ENCODE results near the gene TEX261. TPM values are rescaled to one million over a fixed set of nuclear protein-coding genes. Genes with fewer than 3 reads are reported as not detected.
"Not testable (repeated sequence)": the region's sequence is repeated elsewhere in the genome, so short reads cannot be mapped to it uniquely, and the experiment has no call there.

The TEX261 gene
- total RNA-seq, 2 experiments from 2014 or later: 17.8 to 18.7 TPM

- CTCF ChIA-PET: no interaction called here
- DNase-seq: no peak
Observed at GRCh38 chr2:71006323-71006722, 11.7 kb upstream of the TEX261 start.

GRCh38 chr2:71005271-71006202, 10.9 kb upstream of the TEX261 start:
- peaks cover 11% of the 10 kb centered on the region for H3K4me1 Mint-ChIP-seq (ENCODE audit: low read depth)
- no peaks in the 10 kb centered on the region for H3K9me3 Mint-ChIP-seq
- H3K36me3 Mint-ChIP-seq (ENCODE audit: low read depth): no peaks in the 10 kb centered on the region
- no peak for DNase-seq
- peaks cover 9% of the 10 kb centered on the region for H3K27me3 Mint-ChIP-seq (ENCODE audit: low read depth)
- intact Hi-C loops (cut with micrococcal nuclease): no loop called here
- CTCF ChIA-PET: interaction anchor here (1.1 kb wide), 1 partner anchor 326 kb away, joined by 4 read pairs; the partner anchor contains the start of gene ZNF638
- H3K4me3 Mint-ChIP-seq: no peak overlapping the region
- H3K27ac Mint-ChIP-seq: no peak overlapping the region

More at GRCh38 chr2:71006323-71006722, 11.7 kb upstream of the TEX261 start:
- Mint-ChIP-seq H3K27me3 (ENCODE audit: low read depth) (peaks cover 9% of the 10 kb centered on the region), H3K4me3 (no peak overlapping the region), H3K4me1 (ENCODE audit: low read depth) (peaks cover 5% of the 10 kb centered on the region), H3K9me3 (no peaks in the 10 kb centered on the region), H3K36me3 (ENCODE audit: low read depth) (no peaks in the 10 kb centered on the region), H3K27ac (no peak overlapping the region)
- intact Hi-C loops (cut with micrococcal nuclease): no loop called here

GRCh38 chr2:71004857-71005256, 10.2 kb upstream of the TEX261 start:
- no peak overlapping the region for H3K27ac Mint-ChIP-seq
- no peaks in the 10 kb centered on the region for H3K36me3 Mint-ChIP-seq (ENCODE audit: low read depth)
- no peak overlapping the region for H3K4me3 Mint-ChIP-seq
- peaks cover 3% of the 10 kb centered on the region for H3K27me3 Mint-ChIP-seq (ENCODE audit: low read depth)
- no peak for DNase-seq
- intact Hi-C loops (cut with micrococcal nuclease): loop anchor here (5.0 kb wide), 1 partner anchor 133 kb away; no protein-coding TSS in a partner anchor
- H3K9me3 Mint-ChIP-seq: no peaks in the 10 kb centered on the region
- H3K4me1 Mint-ChIP-seq (ENCODE audit: low read depth): peaks cover 12% of the 10 kb centered on the region
- CTCF ChIA-PET: interaction anchor here (1.1 kb wide), 1 partner anchor 327 kb away, joined by 4 read pairs; the partner anchor contains the start of gene ZNF638

GRCh38 chr2:71003966-71004755, 9.5 kb upstream of the TEX261 start:
- intact Hi-C loops (cut with micrococcal nuclease): loop anchor here (5.0 kb wide), 1 partner anchor 132 kb away; no protein-coding TSS in a partner anchor
- no peaks in the 10 kb centered on the region for H3K36me3 Mint-ChIP-seq (ENCODE audit: low read depth)
- no peak overlapping the region for H3K27ac Mint-ChIP-seq
- CTCF ChIA-PET: interaction anchor here (0.6 to 1.2 kb wide), 3 partner anchors 19 to 327 kb away, joined by 3 to 6 read pairs (median 4); partner anchors contain the start of gene ZNF638
- no peaks in the 10 kb centered on the region for H3K9me3 Mint-ChIP-seq
- peaks cover 15% of the 10 kb centered on the region for H3K4me1 Mint-ChIP-seq (ENCODE audit: low read depth)
- peaks cover 2% of the 10 kb centered on the region for H3K27me3 Mint-ChIP-seq (ENCODE audit: low read depth)
- H3K4me3 Mint-ChIP-seq: no peak overlapping the region
- no peak for DNase-seq

GRCh38 chr2:71003396-71003795, 8.7 kb upstream of the TEX261 start:
- Mint-ChIP-seq H3K4me1 (ENCODE audit: low read depth) (peaks cover 15% of the 10 kb centered on the region), H3K4me3 (no peak overlapping the region), H3K9me3 (no peaks in the 10 kb centered on the region), H3K27ac (no peak overlapping the region), H3K36me3 (ENCODE audit: low read depth) (no peaks in the 10 kb centered on the region), H3K27me3 (ENCODE audit: low read depth) (no peaks in the 10 kb centered on the region)
- intact Hi-C loops (cut with micrococcal nuclease): loop anchor here (5.0 kb wide), 1 partner anchor 131 kb away; no protein-coding TSS in a partner anchor
- no peak for DNase-seq
- CTCF ChIA-PET: interaction anchor here (0.6 to 2.9 kb wide), 3 partner anchors 19 to 224 kb away, joined by 3 to 26 read pairs (median 6); no protein-coding TSS in a partner anchor

- intact Hi-C loops (cut with micrococcal nuclease): loop anchor here (1.0 to 5.0 kb wide), 3 partner anchors 17 to 130 kb away; no protein-coding TSS in a partner anchor
- Mint-ChIP-seq H3K27ac (no peak overlapping the region), H3K9me3 (no peaks in the 10 kb centered on the region), H3K4me1 (ENCODE audit: low read depth) (peaks cover 15% of the 10 kb centered on the region), H3K4me3 (no peak overlapping the region), H3K36me3 (ENCODE audit: low read depth) (no peaks in the 10 kb centered on the region), H3K27me3 (ENCODE audit: low read depth) (no peaks in the 10 kb centered on the region)
- no peak for DNase-seq
- CTCF ChIA-PET: interaction anchor here (0.8 to 3.3 kb wide), 26 partner anchors 10 to 244 kb away, joined by 3 to 27 read pairs (median 4); partner anchors contain the start of genes ANKRD53, FIGLA and NAGK
Observed at GRCh38 chr2:71001981-71002570, 7.4 kb upstream of the TEX261 start.

- H3K27ac Mint-ChIP-seq: no peak overlapping the region
- no peaks in the 10 kb centered on the region for H3K27me3 Mint-ChIP-seq (ENCODE audit: low read depth)
- no peaks in the 10 kb centered on the region for H3K36me3 Mint-ChIP-seq (ENCODE audit: low read depth)
- DNase-seq: no peak
- H3K4me3 Mint-ChIP-seq: no peak overlapping the region
- intact Hi-C loops (cut with micrococcal nuclease): loop anchor here (1.0 to 5.0 kb wide), 3 partner anchors 16 to 129 kb away; no protein-coding TSS in a partner anchor
- H3K4me1 Mint-ChIP-seq (ENCODE audit: low read depth): peaks cover 15% of the 10 kb centered on the region
- CTCF ChIA-PET: interaction anchor here (0.5 to 3.3 kb wide), 26 partner anchors 10 to 243 kb away, joined by 3 to 27 read pairs (median 4); partner anchors contain the start of genes ANKRD53, FIGLA and NAGK
- H3K9me3 Mint-ChIP-seq: no peaks in the 10 kb centered on the region
Observed at GRCh38 chr2:71001592-71001927, 6.9 kb upstream of the TEX261 start.

- no peaks in the 10 kb centered on the region for H3K36me3 Mint-ChIP-seq (ENCODE audit: low read depth)
- H3K27ac Mint-ChIP-seq: peak overlapping the region; percentile 63
- H3K27me3 Mint-ChIP-seq (ENCODE audit: low read depth): no peaks in the 10 kb centered on the region
- peak; percentile 91 for DNase-seq
- H3K9me3 Mint-ChIP-seq: no peaks in the 10 kb centered on the region
- peaks cover 16% of the 10 kb centered on the region for H3K4me1 Mint-ChIP-seq (ENCODE audit: low read depth)
- peak overlapping the region; percentile 73 for H3K4me3 Mint-ChIP-seq
- CTCF ChIA-PET: interaction anchor here (0.5 to 3.3 kb wide), 23 partner anchors 9 to 243 kb away, joined by 3 to 27 read pairs (median 4); partner anchors contain the start of genes ANKRD53, FIGLA and NAGK
- intact Hi-C loops (cut with micrococcal nuclease): loop anchor here (1.0 to 5.0 kb wide), 3 partner anchors 16 to 129 kb away; no protein-coding TSS in a partner anchor
Observed at GRCh38 chr2:71000780-71001591, 6.3 kb upstream of the TEX261 start.

- H3K36me3 Mint-ChIP-seq (ENCODE audit: low read depth); DNase-seq; H3K27ac Mint-ChIP-seq; H3K4me3 Mint-ChIP-seq; H3K27me3 Mint-ChIP-seq (ENCODE audit: low read depth); H3K9me3 Mint-ChIP-seq: not testable (repeated sequence)
- intact Hi-C loops (cut with micrococcal nuclease): loop anchor here (5.0 kb wide), 1 partner anchor 128 kb away; no protein-coding TSS in a partner anchor
- peaks cover 22% of the 10 kb centered on the region for H3K4me1 Mint-ChIP-seq (ENCODE audit: low read depth)
- CTCF ChIA-PET: interaction anchor here (1.0 to 3.3 kb wide), 3 partner anchors 15 to 69 kb away, joined by 4 to 27 read pairs (median 11); no protein-coding TSS in a partner anchor
Observed at GRCh38 chr2:70999931-71000330, 5.3 kb upstream of the TEX261 start.

- Mint-ChIP-seq H3K4me3 (no peak overlapping the region), H3K27me3 (ENCODE audit: low read depth) (no peaks in the 10 kb centered on the region), H3K27ac (no peak overlapping the region), H3K4me1 (ENCODE audit: low read depth) (peaks cover 22% of the 10 kb centered on the region), H3K9me3 (no peaks in the 10 kb centered on the region), H3K36me3 (ENCODE audit: low read depth) (no peaks in the 10 kb centered on the region)
- intact Hi-C loops (cut with micrococcal nuclease): no loop called here
- CTCF ChIA-PET: interaction anchor here (1.0 to 3.3 kb wide), 2 partner anchors 14 to 70 kb away, joined by 4 to 27 read pairs; no protein-coding TSS in a partner anchor
- no peak for DNase-seq
Observed at GRCh38 chr2:70999362-70999761, 4.7 kb upstream of the TEX261 start.

GRCh38 chr2:70998885-70999284, 4.2 kb upstream of the TEX261 start:
- CTCF ChIA-PET; H3K27ac Mint-ChIP-seq; H3K36me3 Mint-ChIP-seq (ENCODE audit: low read depth); H3K4me3 Mint-ChIP-seq; H3K9me3 Mint-ChIP-seq; DNase-seq; H3K27me3 Mint-ChIP-seq (ENCODE audit: low read depth); intact Hi-C loops (cut with micrococcal nuclease): not testable (repeated sequence)
- H3K4me1 Mint-ChIP-seq (ENCODE audit: low read depth): peaks cover 23% of the 10 kb centered on the region
